Measurements from ENCODE around the gene CCDC124.

Gene CCDC124

GRCh38 chr19:17933414-17934129, 757 bp downstream of the CCDC124 start:
- no peak for DNase-seq (ENCODE audit: low read depth in 2 of 2)

- DNase-seq (ENCODE audit: low read depth in 2 of 2): no peak
These were observed 3.6 kb downstream of the CCDC124 start for GRCh38 chr19:17936379-17936778.

- no peak for DNase-seq (ENCODE audit: low read depth in 2 of 2)
These were observed 4.6 kb downstream of the CCDC124 start for GRCh38 chr19:17937371-17937900.

GRCh38 chr19:17938092-17938845, 5.5 kb downstream of the CCDC124 start:
- peak; percentile 65 to 73 for DNase-seq (ENCODE audit: low read depth in 2 of 2)

GRCh38 chr19:17942181-17942580, 9.4 kb downstream of the CCDC124 start:
- DNase-seq (ENCODE audit: low read depth in 2 of 2): no peak

GRCh38 chr19:17942582-17943273, 9.9 kb downstream of the CCDC124 start:
- no peak for DNase-seq (ENCODE audit: low read depth in 2 of 2)

- DNase-seq (ENCODE audit: low read depth in 2 of 2): no peak
These were observed 10.7 kb downstream of the CCDC124 start for GRCh38 chr19:17943274-17944221.

- no peak for DNase-seq (ENCODE audit: low read depth in 2 of 2)
These were observed 11.5 kb downstream of the CCDC124 start for GRCh38 chr19:17944301-17944700.

GRCh38 chr19:17946965-17947784, 14.4 kb downstream of the CCDC124 start:
- peak in 1 of 2 donors; percentile 34 for DNase-seq (ENCODE audit: low read depth in 2 of 2)

GRCh38 chr19:17947815-17948513, 15.1 kb downstream of the CCDC124 start:
- peak; percentile 90 to 95 for DNase-seq (ENCODE audit: low read depth in 2 of 2)

GRCh38 chr19:17948514-17948900, 15.7 kb downstream of the CCDC124 start:
- DNase-seq (ENCODE audit: low read depth in 2 of 2): no peak

- no peak for DNase-seq (ENCODE audit: low read depth in 2 of 2)
These were observed 16.4 kb downstream of the CCDC124 start for GRCh38 chr19:17948931-17949930.

- no peak for DNase-seq (ENCODE audit: low read depth in 2 of 2)
These were observed 17.1 kb downstream of the CCDC124 start for GRCh38 chr19:17949956-17950309.

- DNase-seq (ENCODE audit: low read depth in 2 of 2): peak; percentile 10 to 53
These were observed 17.7 kb downstream of the CCDC124 start for GRCh38 chr19:17950310-17951156.

GRCh38 chr19:17951157-17951989, 18.6 kb downstream of the CCDC124 start:
- no peak for DNase-seq (ENCODE audit: low read depth in 2 of 2)

Measured in stimulated activated CD8-positive, alpha-beta memory T cell treated with anti-CD3 and anti-CD28 coated beads, Interleukin-7, amount 100 ng/mL, for 4 hours (primary cell).